AG09309 (cell line): ENCODE measurements around the gene CST8.
A peak's percentile ranks its signal among the peaks of the same experiment; 100 is the strongest.

ENCODE experiments used
- DNase-seq: peaks from one replicate; pipeline ENCODE4 v3.0.0-alpha.2; 2010; ENCODE audit warnings: low read depth
- H3K4me3 ChIP-seq: 2 replicates; pipeline ENCODE4 v1.5.1; 2011; ENCODE audit warnings: mild to moderate bottlenecking, low read depth, low read length, moderate library complexity; ENCODE audit not compliant: control insufficient read depth
- CTCF ChIP-seq: IDR thresholded peaks from 2 replicates; pipeline ENCODE4 v1.5.1; 2011; ENCODE audit warnings: mild to moderate bottlenecking, low read depth, low read length, inconsistent platforms; ENCODE audit not compliant: insufficient read depth, control insufficient read depth; ENCODE audit errors: missing control alignments

CST8 gene

GRCh38 chr20:23490817-23491216, at the start of gene CST8:
Gene CST8, plus strand, starts transcription at chr20:23491117. Its CDS starts 551 bp downstream, at chr20:23491668.
- TF ChIP-seq CTCF = no peak
- no peak within 1 kb of the TSS for H3K4me3 ChIP-seq
- no peak for DNase-seq

DNA sequence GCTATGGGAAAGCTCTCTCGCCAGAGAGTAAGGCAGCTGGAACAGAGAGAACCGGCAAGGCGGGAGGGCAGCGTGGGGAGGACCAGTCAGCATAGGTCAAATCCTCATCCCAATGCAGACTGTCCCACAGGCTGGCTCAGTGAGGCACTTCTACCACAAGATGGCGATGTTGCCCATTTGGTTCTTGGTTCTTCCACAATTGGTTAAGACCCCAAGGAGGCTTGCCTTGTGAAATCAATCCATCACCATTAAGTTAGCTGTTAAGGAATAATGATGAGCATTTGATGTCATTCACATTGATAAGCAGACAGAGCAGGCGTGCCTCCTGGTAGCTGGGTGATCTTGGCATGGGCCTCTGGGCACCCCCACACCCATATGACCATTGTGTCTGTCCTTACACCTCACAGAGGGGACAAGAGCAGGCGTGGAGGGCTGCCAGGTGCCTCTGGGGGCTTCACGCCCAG, 49.0 kb upstream of the CST8 start:
- no peak overlapping the region for H3K4me3 ChIP-seq
- DNase-seq = peak; percentile 18
- peak; percentile 92 for TF ChIP-seq CTCF

DNA sequence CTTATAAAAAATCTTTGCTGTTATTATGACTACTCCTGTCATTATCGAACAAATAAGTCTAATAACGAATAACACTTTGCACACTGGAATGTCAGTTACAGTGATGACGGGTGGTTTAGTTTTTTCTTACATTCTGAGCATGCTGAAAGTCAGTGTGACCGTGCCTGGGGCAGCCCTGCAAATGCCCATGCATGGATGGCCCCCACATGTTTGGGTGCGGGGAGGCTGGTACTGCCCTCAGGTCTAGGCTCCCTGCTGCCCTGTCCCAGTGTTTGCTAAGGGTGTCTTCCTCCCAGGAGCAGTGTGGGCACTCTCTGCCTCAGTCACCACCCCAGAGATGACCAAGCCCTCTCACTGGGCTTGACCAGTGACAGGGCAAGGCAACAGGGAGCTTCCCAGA, 48.5 kb upstream of the CST8 start:
- no peak overlapping the region for H3K4me3 ChIP-seq
- no peak for DNase-seq
- no peak for TF ChIP-seq CTCF

DNA sequence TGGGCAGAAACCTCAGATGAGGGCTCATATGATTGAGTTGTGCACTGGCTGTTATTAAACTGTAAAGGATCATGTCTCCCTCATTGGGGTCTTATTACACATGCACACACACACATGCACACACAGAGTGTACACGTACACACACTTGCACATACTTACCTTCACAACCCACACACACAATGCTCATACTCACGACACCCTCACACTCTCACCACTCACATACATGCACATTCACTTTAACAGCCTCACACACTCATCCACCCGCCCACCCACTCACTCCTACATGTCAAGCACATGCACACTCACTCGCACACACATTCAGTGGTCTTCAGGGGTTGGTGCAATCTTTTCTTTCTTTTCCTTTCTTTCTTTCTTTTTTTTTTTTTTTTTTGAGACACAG, 46.1 kb upstream of the CST8 start:
- no peak for TF ChIP-seq CTCF
- no peak overlapping the region for H3K4me3 ChIP-seq
- DNase-seq = no peak

GRCh38 chr20:23445596-23446217, 45.2 kb upstream of the CST8 start:
- no peak for TF ChIP-seq CTCF
- peak; percentile 29 for DNase-seq

GRCh38 chr20:23446505-23446904, 44.4 kb upstream of the CST8 start:
- H3K4me3 ChIP-seq = no peak overlapping the region
- peak; percentile 40 for TF ChIP-seq CTCF
- no peak for DNase-seq

More at GRCh38 chr20:23445596-23446217, 45.2 kb upstream of the CST8 start:
- H3K4me3 ChIP-seq = no peak overlapping the region
